Memory B cell (primary cell): ENCODE measurements around the gene EGLN1.
A peak's percentile ranks its signal among the peaks of the same experiment; 100 is the strongest.
"Not testable (repeated sequence)": the region's sequence is repeated elsewhere in the genome, so short reads cannot be mapped to it uniquely, and the experiment has no call there.

Experiments used
- ATAC-seq: fragments of 150-1000 bp; cut with Tn5 transposase; 2 replicates; pipeline ENCODE4 v1.10.0; 2021; ENCODE audit warnings: low read depth, mild to moderate bottlenecking, moderate library complexity
- DNase-seq, 2 donors: peaks; one replicate each; pipeline ENCODE4 v3.0.0; 2022; ENCODE audit warnings: low spot score in 2 of 2
- H3K27ac Mint-ChIP-seq: one replicate; pipeline ENCODE4 v1.8.0; 2022; ENCODE audit warnings: mild to moderate bottlenecking, moderate library complexity, mixed read lengths
- H3K27me3 Mint-ChIP-seq: one replicate; pipeline ENCODE4 v1.8.0; 2022; ENCODE audit warnings: mixed read lengths
- H3K36me3 Mint-ChIP-seq: one replicate; pipeline ENCODE4 v1.8.0; 2022; ENCODE audit warnings: mild to moderate bottlenecking, mixed read lengths
- H3K4me1 Mint-ChIP-seq: one replicate; pipeline ENCODE4 v1.8.0; 2022; ENCODE audit warnings: mixed read lengths
- H3K4me3 Mint-ChIP-seq: one replicate; pipeline ENCODE4 v1.8.0; 2022; ENCODE audit warnings: mild to moderate bottlenecking, moderate library complexity, mixed read lengths
- H3K9me3 Mint-ChIP-seq: one replicate; pipeline ENCODE4 v1.8.0; 2022; ENCODE audit warnings: mixed read lengths

EGLN1 gene

GRCh38 chr1:231354330-231355020, 67.6 kb downstream of the EGLN1 start:
- H3K9me3 Mint-ChIP-seq, result no peaks in the 10 kb centered on the region
- ATAC-seq, result no peak
- H3K36me3 Mint-ChIP-seq, result peaks cover 11% of the 10 kb centered on the region
- DNase-seq, result no peak
- H3K27ac Mint-ChIP-seq, result no peak overlapping the region
- peaks cover 5% of the 10 kb centered on the region for H3K4me1 Mint-ChIP-seq
- no peaks in the 10 kb centered on the region for H3K27me3 Mint-ChIP-seq
- no peak overlapping the region for H3K4me3 Mint-ChIP-seq

DNA sequence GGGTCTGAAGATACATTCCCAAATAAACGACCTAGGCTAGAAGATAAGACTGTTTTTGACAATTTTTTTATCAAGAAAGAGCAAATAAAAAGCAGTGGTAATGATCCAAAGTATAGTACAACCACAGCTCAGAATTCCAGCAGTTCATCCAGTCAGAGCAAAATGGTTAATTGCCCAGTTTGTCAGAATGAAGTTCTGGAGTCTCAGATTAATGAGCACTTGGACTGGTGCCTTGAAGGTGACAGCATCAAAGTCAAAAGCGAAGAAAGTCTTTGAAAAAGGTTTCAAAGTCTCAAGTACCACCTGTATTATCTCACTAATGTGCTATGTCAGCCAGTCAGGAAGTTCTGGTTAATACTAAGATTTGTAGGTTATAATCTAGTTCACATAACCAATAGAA, 69.0 kb downstream of the EGLN1 start:
- H3K9me3 Mint-ChIP-seq, result no peaks in the 10 kb centered on the region
- no peak for ATAC-seq

DNA sequence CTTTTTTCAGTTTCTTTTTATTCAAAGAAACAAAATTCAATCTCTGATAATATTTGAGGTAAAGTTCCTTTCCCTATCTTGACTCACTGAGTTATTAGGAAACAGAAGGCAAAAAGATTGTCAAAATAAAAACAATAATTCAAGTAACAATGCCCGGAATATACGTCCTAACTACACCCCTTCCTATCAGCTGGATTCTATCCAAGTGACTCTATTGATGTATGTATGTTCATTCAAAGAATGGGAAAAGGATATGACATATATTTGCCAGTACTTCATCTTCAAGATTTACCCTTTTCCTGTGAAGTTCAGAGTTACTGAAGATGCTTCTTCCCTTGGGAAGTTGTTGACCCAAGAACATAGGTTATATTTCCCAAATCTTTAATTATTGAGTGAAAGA, 70.3 kb downstream of the EGLN1 start:
- no peaks in the 10 kb centered on the region for H3K27me3 Mint-ChIP-seq
- H3K36me3 Mint-ChIP-seq, result peaks cover 17% of the 10 kb centered on the region
- no peaks in the 10 kb centered on the region for H3K9me3 Mint-ChIP-seq
- ATAC-seq (no peak), DNase-seq (no peak)
- no peak overlapping the region for H3K27ac Mint-ChIP-seq
- H3K4me1 Mint-ChIP-seq, result no peaks in the 10 kb centered on the region
- no peak overlapping the region for H3K4me3 Mint-ChIP-seq

More for the DNA sequence above, 69.0 kb downstream of the EGLN1 start:
- Mint-ChIP-seq H3K36me3 (peaks cover 15% of the 10 kb centered on the region), H3K4me3 (no peak overlapping the region), H3K27me3 (no peaks in the 10 kb centered on the region), H3K27ac (no peak overlapping the region), H3K4me1 (peaks cover 5% of the 10 kb centered on the region)
- DNase-seq, result no peak

- H3K27me3 Mint-ChIP-seq, H3K4me3 Mint-ChIP-seq, ATAC-seq: not testable (repeated sequence)
Measured at GRCh38 chr1:231348856-231349255, 73.2 kb downstream of the EGLN1 start.

DNA sequence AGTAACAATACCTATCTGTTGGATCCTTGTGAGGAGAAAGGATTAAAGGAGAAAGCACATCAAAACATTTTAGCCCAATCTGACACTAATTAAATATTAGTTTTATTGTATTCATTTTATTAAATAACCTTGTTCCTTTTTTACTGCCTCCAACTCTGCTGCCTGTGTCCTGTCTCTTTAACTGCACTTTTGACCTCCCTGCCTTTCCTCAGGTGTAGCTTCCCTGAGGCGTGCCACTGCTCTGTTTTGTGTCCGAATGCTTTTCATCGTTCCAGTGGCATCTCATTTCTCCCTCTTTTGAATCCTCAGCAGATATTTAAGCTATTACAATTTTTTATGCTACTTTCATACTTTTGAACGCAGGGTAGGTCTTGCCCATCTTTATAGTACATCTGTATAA, 73.6 kb downstream of the EGLN1 start:
- Mint-ChIP-seq H3K9me3 (no peaks in the 10 kb centered on the region), H3K4me3 (no peak overlapping the region), H3K27me3 (no peaks in the 10 kb centered on the region), H3K27ac (no peak overlapping the region), H3K36me3 (peaks cover 27% of the 10 kb centered on the region), H3K4me1 (peaks cover 2% of the 10 kb centered on the region)
- DNase-seq (no peak), ATAC-seq (no peak)

More at GRCh38 chr1:231348856-231349255, 73.2 kb downstream of the EGLN1 start:
- DNase-seq, H3K4me1 Mint-ChIP-seq, H3K9me3 Mint-ChIP-seq, H3K27ac Mint-ChIP-seq: not testable (repeated sequence)
- H3K36me3 Mint-ChIP-seq, result peaks cover 25% of the 10 kb centered on the region

GRCh38 chr1:231347961-231348360, 74.1 kb downstream of the EGLN1 start:
- ATAC-seq (no peak), DNase-seq (no peak)
- no peaks in the 10 kb centered on the region for H3K9me3 Mint-ChIP-seq
- H3K27me3 Mint-ChIP-seq, result no peaks in the 10 kb centered on the region
- H3K4me1 Mint-ChIP-seq, result peaks cover 2% of the 10 kb centered on the region
- no peak overlapping the region for H3K27ac Mint-ChIP-seq
- H3K36me3 Mint-ChIP-seq, result peaks cover 28% of the 10 kb centered on the region
- no peak overlapping the region for H3K4me3 Mint-ChIP-seq

DNA sequence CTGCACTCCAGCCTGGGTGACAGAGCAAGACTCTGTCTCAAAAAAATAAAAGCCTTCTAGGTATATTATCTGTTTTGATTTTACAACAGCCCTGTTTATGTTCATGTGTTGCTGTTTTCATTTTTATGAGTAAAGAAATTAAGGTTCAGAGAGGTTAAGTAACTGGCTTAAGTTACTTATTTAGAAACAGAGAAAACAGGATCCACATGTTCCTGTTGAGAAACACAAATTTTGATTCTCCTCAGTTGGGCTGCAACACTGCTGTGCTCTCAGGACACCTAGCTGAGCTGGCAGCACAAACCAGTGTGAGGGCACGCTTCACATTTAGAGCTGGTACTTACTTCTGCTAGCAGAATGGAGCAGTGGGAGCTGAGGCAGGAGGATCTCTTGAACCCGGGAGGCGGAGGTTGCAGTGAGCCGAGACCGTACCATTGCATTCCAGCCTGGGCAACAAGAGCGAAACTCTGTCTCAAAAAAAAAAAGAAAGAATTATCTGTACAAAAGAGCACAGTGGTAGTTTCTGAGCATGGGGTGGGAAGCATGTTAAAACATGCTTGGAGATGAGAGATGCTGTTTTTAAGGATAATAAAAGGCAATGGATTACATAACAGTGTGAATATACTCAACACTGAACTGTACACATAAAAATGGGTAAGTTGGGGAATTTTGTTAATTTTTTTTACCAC, 81.6 kb downstream of the EGLN1 start:
- Mint-ChIP-seq H3K4me1 (peaks cover 27% of the 10 kb centered on the region), H3K27ac (peak overlapping the region; percentile 32), H3K27me3 (no peaks in the 10 kb centered on the region), H3K36me3 (peaks cover 22% of the 10 kb centered on the region), H3K4me3 (no peak overlapping the region), H3K9me3 (no peaks in the 10 kb centered on the region)
- no peak for ATAC-seq
- no peak for DNase-seq

DNA sequence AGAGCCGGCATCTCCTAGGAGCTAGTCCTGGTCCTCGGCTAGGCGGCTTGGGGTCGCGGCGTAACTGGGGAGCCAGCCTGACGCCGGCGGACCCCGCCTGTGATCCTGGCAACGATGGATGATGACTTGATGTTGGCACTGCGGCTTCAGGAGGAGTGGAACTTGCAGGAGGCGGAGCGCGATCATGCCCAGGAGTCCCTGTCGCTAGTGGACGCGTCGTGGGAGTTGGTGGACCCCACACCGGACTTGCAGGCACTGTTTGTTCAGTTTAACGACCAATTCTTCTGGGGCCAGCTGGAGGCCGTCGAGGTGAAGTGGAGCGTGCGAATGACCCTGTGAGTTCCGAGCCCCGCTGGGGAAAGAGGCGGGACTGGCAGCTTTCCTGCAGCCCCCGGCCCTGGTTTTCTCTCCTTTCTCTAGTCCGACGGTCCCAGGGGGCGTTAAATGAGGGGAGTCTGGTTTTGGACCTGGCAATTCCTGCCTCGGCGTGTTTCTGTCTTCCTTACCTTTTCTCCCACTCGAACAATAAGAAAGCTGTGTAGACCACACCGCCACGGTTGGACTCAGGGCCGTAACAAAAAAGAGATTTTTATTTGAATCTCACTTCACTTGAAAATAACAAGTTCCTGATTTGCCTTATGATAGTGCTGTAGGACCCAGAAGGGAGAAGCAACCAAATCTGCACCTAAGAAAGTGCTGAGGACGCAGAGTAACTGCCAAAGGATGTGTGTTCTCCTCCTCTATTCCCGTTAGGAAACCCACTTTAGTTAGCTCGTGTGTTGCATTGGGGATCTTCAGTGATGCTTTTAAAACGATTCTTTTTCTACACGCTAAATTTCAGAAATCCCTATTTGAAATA, 83.6 kb downstream of the EGLN1 start, which contains the start of gene SPRTN:
SPRTN (plus strand) TSS at position 24 of the 859 bp plus-strand sequence; CDS start at position 115, 91 bp downstream.
- no peaks in the 10 kb centered on the region for H3K9me3 Mint-ChIP-seq
- no peaks in the 10 kb centered on the region for H3K27me3 Mint-ChIP-seq
- H3K27ac Mint-ChIP-seq, result peak within 1 kb of the TSS; percentile 100
- ATAC-seq, result no peak
- peaks cover 28% of the 10 kb centered on the region for H3K4me1 Mint-ChIP-seq
- H3K36me3 Mint-ChIP-seq, result peaks cover 17% of the 10 kb centered on the region
- peak within 1 kb of the TSS; percentile 99 for H3K4me3 Mint-ChIP-seq
- DNase-seq, result no peak

DNA sequence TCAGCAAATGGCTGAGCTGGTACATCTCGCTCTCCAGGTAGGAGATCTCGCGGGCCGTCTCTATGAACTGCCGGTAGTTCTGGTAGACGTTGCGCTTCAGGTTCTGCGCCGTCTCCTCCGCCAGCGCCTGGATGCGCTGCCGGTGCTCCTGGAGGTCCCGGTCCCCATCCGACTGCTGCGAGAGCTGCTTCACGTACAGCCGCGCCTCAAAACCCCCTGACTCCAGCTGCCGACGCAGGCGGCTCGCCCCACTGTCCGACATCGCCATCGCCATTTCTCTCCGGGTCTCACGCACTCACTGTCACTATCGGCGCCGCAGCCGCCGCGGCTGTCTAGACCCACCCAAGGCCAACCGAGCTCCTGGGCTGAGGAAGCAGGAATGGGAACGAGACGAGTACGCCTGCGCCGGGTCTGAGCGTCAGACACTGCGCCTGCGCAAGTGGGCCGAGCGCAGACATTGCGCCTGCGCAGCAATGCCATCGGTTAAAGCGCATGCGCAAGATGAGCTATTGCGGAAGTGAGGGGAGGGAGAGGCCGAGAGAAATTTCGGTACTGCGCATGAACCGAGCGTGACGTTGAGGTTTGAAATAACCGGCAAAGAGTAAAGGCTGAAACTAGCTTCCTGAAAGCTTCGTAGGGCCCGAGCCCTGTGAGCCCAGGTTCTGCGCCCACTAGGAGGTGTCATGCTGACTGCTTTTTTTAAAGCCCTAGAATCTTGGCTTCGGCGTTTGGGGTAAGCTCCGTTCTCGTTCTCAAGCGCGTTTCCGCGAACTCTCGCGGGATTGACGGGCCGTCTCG, 84.4 kb downstream of the EGLN1 start, which contains the start of gene EXOC8:
EXOC8 (minus strand) TSS at position 381 of the 798 bp plus-strand sequence; CDS start at position 274, 107 bp downstream.
- Mint-ChIP-seq H3K4me3 (peak within 1 kb of the TSS; percentile 99), H3K27me3 (no peaks in the 10 kb centered on the region), H3K9me3 (no peaks in the 10 kb centered on the region), H3K4me1 (peaks cover 28% of the 10 kb centered on the region), H3K27ac (peak within 1 kb of the TSS; percentile 100), H3K36me3 (peaks cover 15% of the 10 kb centered on the region)
- peak; percentile 78 for ATAC-seq
- DNase-seq, result peak; percentile 99 to 100

DNA sequence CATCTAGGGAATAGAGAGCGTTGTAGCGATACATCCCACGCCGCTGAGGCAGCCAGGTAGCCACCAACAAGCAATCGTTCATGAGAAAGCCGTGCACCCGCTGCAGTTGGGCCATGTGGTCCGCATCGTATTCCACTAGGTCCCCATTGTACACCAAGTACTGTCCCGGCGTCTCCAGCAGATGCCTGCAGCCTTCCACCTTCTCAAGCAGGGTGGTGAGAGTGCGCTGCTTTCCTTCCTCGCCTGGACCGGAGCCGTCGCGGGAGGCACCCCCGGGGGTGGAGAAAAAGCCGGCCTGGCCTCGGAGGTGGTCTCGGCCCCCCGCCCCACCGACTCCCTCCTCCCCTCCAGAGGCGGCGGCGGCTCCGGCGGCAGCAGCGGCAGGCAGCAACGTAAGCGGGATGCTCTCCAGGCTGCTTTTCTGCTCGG, 85.0 kb downstream of the EGLN1 start:
- Mint-ChIP-seq H3K4me3 (peak overlapping the region; percentile 99), H3K27ac (peak overlapping the region; percentile 100), H3K9me3 (no peaks in the 10 kb centered on the region), H3K36me3 (peaks cover 14% of the 10 kb centered on the region), H3K4me1 (peaks cover 28% of the 10 kb centered on the region), H3K27me3 (no peaks in the 10 kb centered on the region)
- ATAC-seq, result no peak
- no peak for DNase-seq

DNA sequence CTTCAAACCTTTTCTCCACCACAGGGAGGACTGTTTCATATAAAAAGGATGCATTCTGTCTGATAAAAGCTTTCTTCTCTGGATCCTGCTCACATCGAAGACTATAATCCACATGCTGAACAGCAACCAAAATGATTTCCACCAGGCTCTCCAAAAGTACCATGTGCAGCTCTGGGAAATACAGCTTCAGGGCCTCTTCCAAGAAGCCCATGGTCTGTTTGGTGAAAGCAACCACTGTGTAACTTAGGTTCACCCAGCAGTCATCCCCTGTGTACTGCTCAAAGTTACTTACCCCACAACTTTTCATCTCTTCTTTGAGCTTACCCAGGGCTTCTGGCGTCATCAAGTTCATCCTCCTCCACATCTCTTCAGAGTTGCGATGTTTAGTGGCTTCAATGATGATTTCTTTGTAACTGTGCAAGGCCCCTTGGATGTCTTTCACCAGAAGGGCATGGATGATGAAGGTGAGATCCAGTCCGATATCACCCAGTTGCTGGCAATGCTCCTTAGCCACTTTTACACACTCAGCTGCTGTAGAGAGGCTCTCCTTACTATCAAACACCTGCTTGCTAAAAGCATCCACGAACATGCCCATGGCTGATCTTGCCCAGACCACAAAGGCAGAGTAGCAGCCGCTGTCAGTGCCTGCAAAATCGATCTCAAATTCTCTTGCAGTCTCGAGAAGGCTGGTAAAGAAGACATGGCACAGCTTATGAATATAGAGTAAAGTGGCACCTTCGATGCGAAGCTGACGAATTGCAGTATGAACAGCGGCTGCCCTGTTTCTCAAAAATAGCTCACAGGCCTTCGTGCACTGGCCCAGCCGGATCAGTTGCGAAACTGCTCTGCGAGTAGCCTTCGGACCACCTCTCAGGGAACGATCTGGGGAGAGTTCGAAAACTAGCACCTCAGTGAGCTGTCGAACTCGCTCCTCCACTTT, 86.2 kb downstream of the EGLN1 start:
- Mint-ChIP-seq H3K4me1 (peaks cover 31% of the 10 kb centered on the region), H3K4me3 (peak overlapping the region; percentile 99), H3K27ac (peak overlapping the region; percentile 100), H3K9me3 (no peaks in the 10 kb centered on the region), H3K36me3 (peaks cover 16% of the 10 kb centered on the region), H3K27me3 (no peaks in the 10 kb centered on the region)
- DNase-seq, result no peak
- ATAC-seq, result no peak

GRCh38 chr1:231334952-231335351, 87.1 kb downstream of the EGLN1 start:
- DNase-seq (no peak), ATAC-seq (no peak)
- peak overlapping the region; percentile 46 for H3K4me3 Mint-ChIP-seq
- H3K9me3 Mint-ChIP-seq, result no peaks in the 10 kb centered on the region
- H3K36me3 Mint-ChIP-seq, result peaks cover 16% of the 10 kb centered on the region
- H3K27me3 Mint-ChIP-seq, result no peaks in the 10 kb centered on the region
- no peak overlapping the region for H3K27ac Mint-ChIP-seq
- H3K4me1 Mint-ChIP-seq, result peaks cover 28% of the 10 kb centered on the region
